IPS DF 4.7 (cell line): Measurements from ENCODE around the gene SAFB.
"Not testable (repeated sequence)": the region's sequence is repeated elsewhere in the genome, so short reads cannot be mapped to it uniquely, and the experiment has no call there.

ENCODE experiments used
- DNase-seq: peaks from one replicate; pipeline ENCODE4 v3.0.0-alpha.2; 2013; ENCODE audit warnings: low spot score; ENCODE audit errors: extremely low read depth

SAFB gene

GRCh38 chr19:5683177-5683886 is 60.4 kb downstream of the SAFB start:
- DNase-seq = no peak

DNA sequence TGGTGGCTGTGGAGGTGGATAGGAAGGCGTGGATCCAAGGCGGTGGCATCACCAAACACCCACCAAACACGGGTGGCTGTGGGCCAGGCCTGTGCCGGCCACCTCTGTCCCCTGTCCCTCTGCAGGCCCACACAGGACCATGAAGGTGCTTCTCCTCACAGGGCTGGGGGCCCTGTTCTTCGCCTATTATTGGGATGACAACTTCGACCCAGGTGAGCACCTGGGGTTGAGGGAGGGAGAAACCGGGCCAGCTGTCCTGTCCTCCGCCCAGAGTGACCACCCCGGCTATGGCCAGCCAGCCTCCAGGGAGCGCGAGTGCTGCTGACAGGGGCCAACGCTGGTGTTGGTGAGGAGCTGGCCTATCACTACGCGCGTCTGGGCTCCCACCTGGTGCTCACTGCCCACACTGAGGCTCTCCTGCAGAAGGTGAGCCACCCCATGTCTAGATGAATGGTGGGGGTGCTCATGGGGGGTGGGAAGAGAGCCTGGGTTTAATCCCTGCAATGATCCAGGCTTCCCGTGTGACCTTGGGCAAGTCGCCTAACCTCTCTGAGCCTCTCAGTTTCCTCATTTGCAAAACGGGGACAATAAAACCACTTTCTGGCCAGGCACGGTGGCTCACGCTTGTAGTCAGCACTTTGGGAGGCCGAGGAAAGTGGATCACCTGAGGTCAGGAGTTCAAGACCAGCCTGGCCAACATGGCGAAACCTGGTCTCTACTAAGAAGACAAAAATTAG is 62.0 kb downstream of the SAFB start:
- DNase-seq = no peak

GRCh38 chr19:5686326-5686646 is 63.4 kb downstream of the SAFB start:
- DNase-seq = no peak

- DNase-seq = peak; percentile 64
These were observed 63.9 kb downstream of the SAFB start for GRCh38 chr19:5686647-5687359.

DNA sequence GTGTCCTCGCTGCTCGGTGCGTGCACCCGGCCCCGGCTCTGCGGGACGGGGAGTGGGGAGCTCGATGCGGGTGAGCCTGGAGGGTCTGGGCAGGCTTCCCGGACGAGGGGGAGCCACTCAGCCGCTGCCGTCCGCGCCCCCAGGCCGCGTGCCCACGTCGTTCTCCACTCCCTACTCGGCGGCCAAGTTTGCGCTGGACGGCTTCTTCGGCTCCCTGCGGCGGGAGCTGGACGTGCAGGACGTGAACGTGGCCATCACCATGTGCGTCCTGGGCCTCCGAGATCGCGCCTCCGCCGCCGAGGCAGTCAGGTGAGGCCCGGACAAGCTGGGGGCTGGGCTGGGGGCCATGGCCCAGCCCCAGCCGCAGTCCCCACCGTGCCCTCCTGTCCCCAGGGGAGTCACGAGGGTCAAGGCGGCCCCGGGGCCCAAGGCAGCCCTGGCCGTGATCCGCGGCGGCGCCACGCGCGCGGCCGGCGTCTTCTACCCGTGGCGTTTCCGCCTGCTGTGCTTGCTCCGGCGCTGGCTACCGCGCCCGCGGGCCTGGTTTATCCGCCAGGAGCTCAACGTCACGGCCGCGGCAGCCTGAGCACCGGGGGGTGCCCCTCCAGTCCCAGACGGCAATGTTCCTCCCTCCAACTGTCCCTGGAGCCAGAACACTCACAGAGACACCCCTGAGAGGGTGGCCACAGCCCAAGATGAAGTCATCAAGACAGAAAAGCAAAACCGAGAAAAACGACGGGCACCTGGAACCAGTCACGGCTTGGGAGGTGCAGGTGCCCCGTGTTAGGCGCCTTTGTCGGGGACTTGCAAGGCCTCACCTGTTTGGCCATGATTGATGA is 64.7 kb downstream of the SAFB start:
- no peak for DNase-seq

- not testable (repeated sequence) for DNase-seq
These were observed 65.5 kb downstream of the SAFB start for GRCh38 chr19:5688262-5688881.

GRCh38 chr19:5690125-5690954 is 67.5 kb downstream of the SAFB start, which contains the start of gene RPL36:
Gene RPL36, plus strand, starts transcription at chr19:5690295. Its CDS starts 213 bp downstream, at chr19:5690508.
- DNase-seq = peak; percentile 71

GRCh38 chr19:5690955-5691821 is 68.3 kb downstream of the SAFB start:
- no peak for DNase-seq

DNA sequence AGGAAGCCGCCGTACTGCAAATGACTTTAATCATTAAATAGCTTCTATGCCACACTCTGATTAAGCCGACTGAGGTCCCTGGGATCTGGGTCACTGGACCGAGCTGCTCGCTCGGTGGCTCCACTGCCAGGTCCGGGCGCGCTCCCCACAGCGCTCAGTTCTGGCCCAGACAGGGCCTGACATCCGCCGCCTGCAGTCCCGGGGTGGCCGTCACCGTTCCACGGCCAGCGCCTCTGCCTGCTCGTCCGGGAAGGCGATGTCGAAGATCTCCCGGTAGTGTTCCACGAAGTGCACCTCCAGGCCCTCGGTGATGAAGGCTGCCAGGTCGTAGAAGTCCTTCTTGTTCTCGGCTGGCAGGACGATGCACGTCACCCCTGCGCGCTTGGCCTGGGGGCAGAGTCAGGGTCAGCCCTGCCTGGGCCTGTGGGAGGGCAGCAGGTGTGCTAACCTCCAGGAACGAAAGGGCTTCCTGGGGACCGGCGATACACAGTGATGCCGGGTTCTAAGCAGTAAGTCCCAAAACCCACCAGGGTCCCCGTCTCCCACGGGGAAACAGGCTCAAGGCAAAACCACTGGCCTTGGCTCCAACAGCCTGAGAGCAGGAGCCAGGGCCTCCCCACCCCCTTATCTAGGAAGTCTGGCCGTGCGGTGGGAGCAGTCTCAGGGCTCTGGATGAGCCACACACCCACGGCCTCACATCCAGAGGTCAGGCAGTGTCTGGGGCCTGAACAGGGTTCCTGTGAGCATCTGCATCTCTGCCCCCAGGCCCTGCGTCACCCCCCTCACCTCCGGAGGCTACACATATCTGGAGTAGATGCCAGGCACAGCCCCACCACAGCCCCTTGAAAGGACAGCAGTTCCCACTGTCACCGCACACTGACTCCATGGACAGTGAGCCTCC is 69.2 kb downstream of the SAFB start:
- no peak for DNase-seq

- no peak for DNase-seq
These were observed 69.9 kb downstream of the SAFB start for GRCh38 chr19:5692723-5693194.

- no peak for DNase-seq
These were observed 70.6 kb downstream of the SAFB start for GRCh38 chr19:5693195-5694166.

DNA sequence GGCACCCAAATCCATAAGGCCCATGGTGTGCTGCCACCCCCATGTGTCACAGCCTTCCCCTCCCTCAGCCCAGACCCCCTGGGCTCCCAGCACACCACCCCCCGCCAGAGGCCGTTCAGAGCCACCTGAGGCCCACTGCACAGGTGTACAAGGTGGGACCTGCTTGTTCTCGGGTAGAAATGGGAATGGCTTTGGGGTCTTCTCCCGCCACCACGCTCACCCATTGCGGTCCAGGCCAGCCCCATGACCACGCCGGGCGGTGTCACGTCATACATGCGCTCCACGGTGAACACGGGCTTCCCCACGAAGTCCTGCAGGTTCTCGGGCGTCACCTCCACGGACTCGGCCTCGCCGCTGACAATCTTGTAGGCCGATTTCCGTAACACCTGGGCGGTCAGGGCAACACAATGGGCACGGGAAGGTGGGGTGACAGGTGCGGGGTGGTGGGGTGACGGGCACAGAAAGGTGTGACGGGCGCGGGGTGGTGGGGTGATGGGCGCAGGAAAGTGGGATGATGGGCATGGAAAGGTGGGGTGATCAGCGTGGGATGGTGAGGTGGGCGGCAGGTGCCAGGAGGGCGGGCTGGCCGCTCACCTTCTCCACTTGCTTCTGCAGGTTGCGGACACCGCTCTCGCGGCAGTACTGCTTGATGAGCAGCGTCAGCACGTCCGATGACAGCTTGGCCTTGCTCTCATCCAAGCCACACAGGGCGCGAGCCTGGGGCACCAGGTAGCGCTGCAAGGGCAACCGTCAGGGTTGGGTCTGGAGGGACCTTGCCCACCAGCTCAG is 71.5 kb downstream of the SAFB start:
- DNase-seq = no peak

- DNase-seq = no peak
These were observed 72.2 kb downstream of the SAFB start for GRCh38 chr19:5694956-5695648.

- no peak for DNase-seq
These were observed 72.8 kb downstream of the SAFB start for GRCh38 chr19:5695649-5696195.
